ENCODE measurements around the gene S1PR5.

The S1PR5 gene

DNA sequence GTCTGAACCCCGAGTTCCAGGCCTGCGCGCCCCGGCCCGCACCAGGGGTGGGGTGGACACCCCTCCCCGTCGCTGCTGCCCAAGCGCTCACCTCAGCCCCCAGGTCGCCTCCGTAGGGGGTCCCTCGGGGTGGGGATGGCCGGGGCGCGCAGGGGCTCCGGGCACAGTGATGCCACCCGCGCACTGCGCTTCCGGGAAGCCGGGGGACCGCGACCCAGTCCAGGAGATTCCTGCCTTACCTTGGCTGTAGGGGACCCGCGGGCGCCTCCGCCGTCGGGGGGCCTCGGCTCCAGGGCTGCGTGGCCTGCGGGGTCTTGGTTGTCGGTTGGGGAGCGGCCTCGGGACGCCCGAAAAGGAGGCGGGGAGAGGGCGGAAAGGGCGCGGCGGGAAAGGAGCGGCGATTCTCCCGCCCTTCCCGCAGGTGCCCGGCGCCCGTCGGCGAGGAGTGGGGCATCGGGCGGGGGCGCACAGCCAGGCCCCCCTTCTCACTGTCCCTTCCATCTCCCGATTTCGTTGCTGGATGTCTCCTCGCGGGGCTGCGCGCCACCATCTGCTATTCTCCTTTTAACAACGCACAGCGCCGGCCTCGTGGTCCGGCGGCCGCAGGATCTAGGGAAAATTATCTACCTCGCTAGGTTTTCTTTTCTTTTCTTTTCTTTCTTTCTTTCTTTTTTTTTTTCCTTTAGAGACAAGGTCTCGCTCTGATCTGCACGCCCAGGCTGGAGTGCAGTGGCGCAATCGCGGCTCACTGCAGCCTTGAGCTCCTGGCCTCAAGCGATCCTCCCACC lies 14.1 kb downstream of the S1PR5 start, which contains the start of gene KEAP1:
Gene KEAP1, minus strand, starts transcription at position 355 of the 788 bp plus-strand sequence. CDS start 3,323 bp downstream, outside the sequence.
- TF ChIP-seq, protein P1, sequence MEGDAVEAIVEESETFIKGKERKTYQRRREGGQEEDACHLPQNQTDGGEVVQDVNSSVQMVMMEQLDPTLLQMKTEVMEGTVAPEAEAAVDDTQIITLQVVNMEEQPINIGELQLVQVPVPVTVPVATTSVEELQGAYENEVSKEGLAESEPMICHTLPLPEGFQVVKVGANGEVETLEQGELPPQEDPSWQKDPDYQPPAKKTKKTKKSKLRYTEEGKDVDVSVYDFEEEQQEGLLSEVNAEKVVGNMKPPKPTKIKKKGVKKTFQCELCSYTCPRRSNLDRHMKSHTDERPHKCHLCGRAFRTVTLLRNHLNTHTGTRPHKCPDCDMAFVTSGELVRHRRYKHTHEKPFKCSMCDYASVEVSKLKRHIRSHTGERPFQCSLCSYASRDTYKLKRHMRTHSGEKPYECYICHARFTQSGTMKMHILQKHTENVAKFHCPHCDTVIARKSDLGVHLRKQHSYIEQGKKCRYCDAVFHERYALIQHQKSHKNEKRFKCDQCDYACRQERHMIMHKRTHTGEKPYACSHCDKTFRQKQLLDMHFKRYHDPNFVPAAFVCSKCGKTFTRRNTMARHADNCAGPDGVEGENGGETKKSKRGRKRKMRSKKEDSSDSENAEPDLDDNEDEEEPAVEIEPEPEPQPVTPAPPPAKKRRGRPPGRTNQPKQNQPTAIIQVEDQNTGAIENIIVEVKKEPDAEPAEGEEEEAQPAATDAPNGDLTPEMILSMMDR (IDR thresholded peaks at IDR 0.05; ENCODE audit: low read depth, low read length): no peak
- H3K4me3 ChIP-seq (replicated peaks in 1 of 2; ENCODE audit: low read depth in 2 of 2, low read length in 2 of 2): peak within 1 kb of the TSS; percentile 86 to 90
- DNase-seq (ENCODE audit: low read depth in 2 of 2): peak; percentile 15 to 26

DNA sequence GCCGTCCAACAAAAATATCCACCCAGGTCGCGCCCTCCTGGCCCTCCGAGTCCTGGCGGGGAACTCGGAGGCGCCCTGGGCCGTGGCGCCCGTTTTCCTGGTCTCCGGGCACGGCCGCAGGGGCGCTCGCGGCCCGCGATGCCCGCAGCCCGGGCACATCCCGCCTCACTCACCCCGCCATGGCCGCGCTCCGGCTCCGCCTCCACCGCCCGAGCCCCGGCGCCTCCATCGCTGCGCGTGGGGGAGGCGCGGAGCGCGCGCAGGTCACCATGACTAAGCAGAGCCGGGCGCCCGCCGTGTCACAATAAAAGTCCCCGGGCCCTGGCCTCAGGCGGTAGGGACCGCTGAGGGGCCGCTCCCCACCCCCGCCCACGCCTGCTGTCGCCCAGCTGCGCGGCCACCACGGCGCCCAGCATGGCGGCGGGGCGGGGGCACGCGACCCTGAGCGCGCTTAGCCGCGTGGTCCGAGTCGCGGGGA lies 14.7 kb downstream of the S1PR5 start:
- peak overlapping the region; percentile 86 to 90 for H3K4me3 ChIP-seq (replicated peaks in 1 of 2; ENCODE audit: low read depth in 2 of 2, low read length in 2 of 2)
- peak; percentile 88 to 93 for DNase-seq (ENCODE audit: low read depth in 2 of 2)
- TF ChIP-seq, protein P1 (IDR thresholded peaks at IDR 0.05; ENCODE audit: low read depth, low read length): no peak

DNA sequence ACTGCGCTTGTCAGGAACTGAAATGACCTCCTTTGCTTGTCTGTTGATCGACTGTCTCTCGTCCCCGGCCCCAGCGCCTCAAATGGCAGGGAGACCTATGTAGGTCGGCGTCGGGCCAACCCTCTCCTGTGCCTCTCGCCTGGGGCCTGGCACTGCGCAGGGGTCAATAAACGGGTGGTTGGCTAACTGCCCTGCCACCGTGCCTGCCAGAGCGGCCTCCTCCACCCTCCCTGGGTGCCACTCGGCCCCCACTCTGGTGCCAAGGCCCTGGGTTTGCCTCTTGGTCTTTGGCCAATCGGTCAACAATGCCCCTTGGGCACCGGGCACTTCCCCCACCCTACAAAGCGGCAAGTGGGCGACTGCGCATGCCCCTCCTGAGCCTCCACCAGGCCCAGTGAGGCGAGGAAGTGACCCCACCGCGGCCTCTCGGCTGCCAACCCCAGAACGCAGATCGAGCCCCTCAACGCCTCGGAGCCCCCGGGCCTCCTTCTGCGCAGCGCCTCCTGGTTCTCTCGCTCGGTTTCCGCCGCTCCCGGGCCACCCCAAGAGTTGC lies 15.2 kb downstream of the S1PR5 start:
- peak in 1 of 2 donors; percentile 59 for DNase-seq (ENCODE audit: low read depth in 2 of 2)
- TF ChIP-seq, protein P1 (IDR thresholded peaks at IDR 0.05; ENCODE audit: low read depth, low read length): no peak
- H3K4me3 ChIP-seq (replicated peaks in 1 of 2; ENCODE audit: low read depth in 2 of 2, low read length in 2 of 2): peak overlapping the region; percentile 86 to 90

DNA sequence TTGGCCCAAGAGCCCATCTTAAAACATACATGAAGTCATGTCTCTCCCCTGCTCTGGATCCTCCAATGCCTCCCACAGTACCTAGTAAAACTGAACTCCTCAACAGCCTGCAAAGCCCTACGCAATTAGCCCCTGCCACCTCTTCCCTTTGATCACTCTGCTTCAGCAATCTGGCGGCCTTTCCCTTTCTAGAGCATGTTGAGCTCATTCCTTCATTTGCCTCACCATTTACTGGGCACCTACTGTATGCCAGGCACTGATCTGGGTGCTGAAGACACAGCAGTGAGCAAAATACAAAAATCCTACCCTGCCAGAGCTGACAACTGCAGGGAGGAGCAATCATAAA lies 17.0 kb downstream of the S1PR5 start:
- no peak for DNase-seq (ENCODE audit: low read depth in 2 of 2)
- TF ChIP-seq, protein P1 (IDR thresholded peaks at IDR 0.05; ENCODE audit: low read depth, low read length): no peak
- no peak overlapping the region for H3K4me3 ChIP-seq (replicated peaks in 1 of 2; ENCODE audit: low read depth in 2 of 2, low read length in 2 of 2)

DNA sequence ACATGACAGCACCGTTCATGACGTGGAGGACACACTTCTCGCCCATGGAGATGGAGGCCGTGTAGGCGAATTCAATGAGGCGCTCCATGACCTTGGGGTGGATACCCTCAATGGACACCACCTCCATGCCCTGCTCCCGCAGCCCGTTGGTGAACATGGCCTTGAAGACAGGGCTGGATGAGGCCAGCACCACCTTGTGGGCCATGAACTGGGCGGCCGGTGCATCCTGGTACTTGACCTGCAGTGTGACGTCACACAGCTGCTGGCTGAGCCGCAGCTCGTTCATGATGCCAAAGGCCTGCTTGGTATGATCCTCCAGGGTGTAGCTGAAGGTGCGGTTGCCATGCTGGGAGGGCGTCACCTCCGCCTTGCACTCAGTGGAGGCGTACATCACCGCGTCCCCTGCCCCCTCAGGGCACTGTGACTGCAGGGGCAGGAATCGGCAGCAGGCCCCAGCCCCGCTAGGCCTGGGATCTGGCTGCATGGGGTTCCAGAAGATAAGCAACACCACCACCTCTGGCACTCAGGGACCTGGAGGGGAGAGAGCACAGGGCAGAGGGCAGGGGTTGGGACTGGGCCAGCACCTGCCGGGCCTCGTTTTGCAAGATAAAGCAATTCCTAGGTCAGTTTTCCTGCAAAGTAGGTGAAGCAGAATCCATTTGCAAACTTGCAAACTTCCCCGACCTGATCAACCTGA lies 17.5 kb downstream of the S1PR5 start:
- no peak for DNase-seq (ENCODE audit: low read depth in 2 of 2)
- no peak overlapping the region for H3K4me3 ChIP-seq (replicated peaks in 1 of 2; ENCODE audit: low read depth in 2 of 2, low read length in 2 of 2)
- TF ChIP-seq, protein P1 (IDR thresholded peaks at IDR 0.05; ENCODE audit: low read depth, low read length): no peak

DNA sequence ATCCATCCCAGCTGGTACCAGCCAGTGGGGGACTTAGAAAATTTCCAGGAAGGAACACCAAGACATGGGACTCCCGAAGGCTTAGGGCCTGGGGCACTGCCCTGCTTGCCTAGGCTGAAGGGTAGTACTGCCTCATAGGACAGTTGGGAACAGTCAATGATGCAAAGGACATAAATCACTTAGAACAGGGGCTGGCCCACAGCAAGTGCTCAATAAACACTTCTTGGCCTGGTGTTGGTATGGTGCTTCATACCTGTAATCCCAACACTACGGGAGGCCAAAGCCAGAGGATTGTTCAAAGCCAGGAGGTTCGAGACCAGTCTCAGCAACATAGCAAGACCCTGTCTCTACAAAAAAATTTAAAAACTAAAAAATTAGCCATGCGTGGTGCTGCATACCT lies 19.9 kb downstream of the S1PR5 start:
- TF ChIP-seq, protein P1 (IDR thresholded peaks at IDR 0.05; ENCODE audit: low read depth, low read length): no peak
- H3K4me3 ChIP-seq (replicated peaks in 1 of 2; ENCODE audit: low read depth in 2 of 2, low read length in 2 of 2): no peak overlapping the region
- DNase-seq (ENCODE audit: low read depth in 2 of 2): no peak
